Cardiac fibroblast (primary cell): ENCODE results near the gene CALHM6.

Experiments used
- DNase-seq, 2 donors: peaks; one replicate each; pipeline versions ENCODE4 v3.0.0 to v3.0.0-alpha.2; 2010; ENCODE audit warnings: low read depth in 2 of 2
- H3K4me3 ChIP-seq, 2 donors: replicated peaks in 1 of 2; 1 replicate in 1 of 2; 2 replicates in 1 of 2; pipeline ENCODE4 v1.5.1; 2011; ENCODE audit warnings: low read depth in 2 of 2, low read length in 2 of 2, mild to moderate bottlenecking in 2 of 2, moderate library complexity in 1 of 2
- CTCF ChIP-seq: IDR thresholded peaks from one replicate; pipeline ENCODE4 v1.5.1; 2011; ENCODE audit warnings: low read depth, mild to moderate bottlenecking, low read length, inconsistent platforms

Gene CALHM6

GRCh38 chr6:116507324-116507723, 46.1 kb downstream of the CALHM6 start:
- H3K4me3 ChIP-seq: no peak overlapping the region
- TF ChIP-seq CTCF: no peak
- DNase-seq: peak; percentile 24 to 77

- no peak overlapping the region for H3K4me3 ChIP-seq
- TF ChIP-seq CTCF: no peak
- no peak for DNase-seq
Observed at GRCh38 chr6:116508527-116508926, 47.4 kb downstream of the CALHM6 start.

GRCh38 chr6:116511424-116512110, 50.4 kb downstream of the CALHM6 start, which contains the start of gene CALHM5:
Gene CALHM5, plus strand, starts transcription at chr6:116511639. Its CDS starts 58 bp downstream, at chr6:116511697.
- TF ChIP-seq CTCF: peak; percentile 67
- peak within 1 kb of the TSS; percentile 51 to 62 for H3K4me3 ChIP-seq
- peak; percentile 93 to 96 for DNase-seq

- H3K4me3 ChIP-seq: peak overlapping the region; percentile 51 to 62
- no peak for TF ChIP-seq CTCF
- peak in 1 of 2 donors; percentile 34 for DNase-seq
Observed at GRCh38 chr6:116512111-116512559, 51.0 kb downstream of the CALHM6 start.

- DNase-seq: no peak
- H3K4me3 ChIP-seq: peak overlapping the region; percentile 51 to 62
- TF ChIP-seq CTCF: no peak
Observed at GRCh38 chr6:116512734-116513133, 51.6 kb downstream of the CALHM6 start.
